GM12801 (cell line): ENCODE measurements around the gene ADAMTS17.

ENCODE experiments used
- CTCF ChIP-seq: IDR thresholded peaks from one replicate; pipeline ENCODE4 v1.5.1; 2011; ENCODE audit warnings: control low read depth; ENCODE audit not compliant: insufficient read length; ENCODE audit errors: extremely low read depth

ADAMTS17 gene

DNA sequence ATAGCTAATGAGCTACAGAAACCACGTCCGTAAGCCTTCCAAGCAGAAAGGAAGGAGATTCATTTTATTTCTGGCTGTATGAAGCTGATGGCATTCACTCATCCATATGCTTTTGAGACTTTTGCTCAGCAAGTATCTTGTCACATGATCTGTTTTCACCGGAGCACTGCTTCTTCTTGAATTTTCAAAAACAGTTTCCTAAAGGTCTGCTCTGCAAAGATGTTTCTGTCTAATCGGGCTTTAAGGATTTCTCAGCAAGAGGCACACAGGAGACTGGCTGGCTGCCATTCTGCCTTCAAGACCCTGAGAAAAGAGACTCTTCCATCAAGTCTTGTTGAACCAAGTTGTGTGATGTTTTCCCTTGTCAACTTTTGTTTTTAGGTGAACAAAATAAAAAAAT is 319.0 kb downstream of the ADAMTS17 start:
- no peak for TF ChIP-seq CTCF

DNA sequence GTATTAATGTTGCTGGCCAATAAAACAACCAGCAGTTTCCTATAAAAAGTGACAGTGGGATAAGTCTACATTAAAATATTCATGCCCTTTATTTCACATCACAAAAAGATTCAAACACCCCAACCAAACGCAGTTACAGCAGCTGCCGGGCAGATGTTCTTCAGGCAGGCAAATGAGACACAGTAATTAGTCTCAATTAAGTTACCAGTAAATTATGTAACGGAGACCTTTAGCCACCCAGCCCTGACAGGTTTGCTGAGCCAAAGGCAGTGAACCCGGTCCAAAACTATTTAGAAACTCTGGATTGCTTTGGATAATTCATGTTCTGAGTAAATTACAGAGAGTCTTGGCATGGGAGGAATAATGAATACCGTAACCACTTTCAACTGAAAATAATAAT is 319.4 kb downstream of the ADAMTS17 start:
- TF ChIP-seq CTCF = no peak

DNA sequence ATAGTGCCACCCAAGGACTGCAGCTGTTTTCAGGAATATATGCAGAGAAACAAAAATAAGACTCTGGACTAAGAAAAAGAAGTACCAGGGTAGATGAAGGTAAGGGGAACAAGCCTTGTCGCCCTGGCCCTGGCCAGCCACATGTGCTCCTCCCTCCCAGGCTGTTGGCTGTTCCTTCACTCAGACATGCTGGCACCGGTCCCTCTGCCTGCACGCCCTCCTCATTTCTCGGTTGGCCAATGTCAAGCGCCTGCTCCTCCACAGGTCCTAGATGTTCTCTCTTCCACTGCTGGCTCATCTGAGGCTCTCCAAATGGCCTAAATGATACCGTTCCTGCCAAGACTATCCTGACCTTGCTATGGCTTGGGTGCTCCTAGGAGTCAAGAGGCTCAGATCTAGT is 320.1 kb downstream of the ADAMTS17 start:
- no peak for TF ChIP-seq CTCF

GRCh38 chr15:100020614-100021013 is 321.2 kb downstream of the ADAMTS17 start:
- no peak for TF ChIP-seq CTCF

DNA sequence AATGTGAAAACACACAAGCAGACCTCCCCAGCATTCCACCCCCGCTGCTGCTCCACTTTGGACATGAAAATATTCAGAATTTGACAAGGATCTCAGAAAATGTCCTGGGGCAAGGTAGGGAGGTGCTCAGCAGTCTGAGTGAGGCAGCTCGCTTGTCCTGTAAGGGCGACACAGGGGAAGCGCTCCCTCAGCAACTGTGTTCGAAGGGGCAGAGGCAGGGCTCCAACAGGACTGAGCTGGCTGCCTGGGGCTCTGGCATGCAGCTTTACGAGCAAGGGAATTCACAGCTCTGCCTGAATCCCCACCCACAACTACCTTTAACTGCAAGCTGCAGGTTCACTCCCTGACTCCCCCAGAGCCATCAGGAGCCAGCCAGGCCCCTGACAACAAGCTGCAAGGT is 321.6 kb downstream of the ADAMTS17 start:
- TF ChIP-seq CTCF = no peak

DNA sequence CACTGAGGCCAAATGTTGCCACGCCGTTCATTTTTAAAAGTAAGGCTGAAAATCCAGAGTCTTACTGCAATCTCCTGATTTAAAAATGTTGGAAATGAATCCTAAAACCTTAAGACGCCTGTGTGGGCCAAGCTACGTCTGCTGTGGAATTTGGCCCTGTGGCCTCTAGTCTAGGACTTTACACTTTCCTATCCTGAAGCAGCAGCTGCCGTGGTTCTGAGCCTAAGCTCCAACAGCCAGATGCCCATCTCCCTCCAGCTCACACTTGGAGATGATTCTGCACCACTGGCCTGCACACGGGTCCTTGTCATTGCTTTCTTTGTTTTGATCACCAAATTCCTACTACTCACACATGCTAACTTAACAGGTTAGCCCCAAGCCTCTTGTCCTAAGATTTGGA is 322.2 kb downstream of the ADAMTS17 start:
- TF ChIP-seq CTCF = no peak

GRCh38 chr15:100018191-100018590 is 323.6 kb downstream of the ADAMTS17 start:
- TF ChIP-seq CTCF = no peak

- no peak for TF ChIP-seq CTCF
Measured at GRCh38 chr15:100017140-100017539, 324.6 kb downstream of the ADAMTS17 start.
